GM12878 (cell line): ENCODE data around the gene ADAMTS13.

Experiments
- BCL11A ChIP-seq: IDR thresholded peaks from 2 replicates; pipeline ENCODE4 v1.6.1; 2011; ENCODE audit warnings: low read depth, low read length
- GABPA ChIP-seq: IDR thresholded peaks from 2 replicates; pipeline ENCODE4 v1.6.1; 2014; ENCODE audit warnings: antibody characterized with exemption, low read depth, mild to moderate bottlenecking, inconsistent platforms
- HCFC1 ChIP-seq: fragments of 150-350 bp; IDR thresholded peaks from 2 replicates; pipeline ENCODE4 v1.6.1; 2014; ENCODE audit warnings: low read length
- NFIC ChIP-seq: IDR thresholded peaks from 2 replicates; pipeline ENCODE4 v1.6.1; 2012; ENCODE audit warnings: low read depth, mild to moderate bottlenecking, inconsistent platforms, low read length, moderate library complexity
- RCOR1 ChIP-seq: conservative IDR thresholded peaks from 2 replicates; pipeline ENCODE4 v1.6.1; 2012; ENCODE audit warnings: low read depth, low read length, improper control_type of control experiment
- TF ChIP-seq, protein P1 (sequence below), 3 experiments: IDR thresholded peaks in 2 of 3; conservative IDR thresholded peaks in 1 of 3; 2 replicates each; pipeline ENCODE4 v1.5.1; 2011; ENCODE audit warnings: low read depth in 3 of 3, low read length in 3 of 3, mild to moderate bottlenecking in 3 of 3, control low read depth in 2 of 3, moderate library complexity in 2 of 3, inconsistent platforms in 1 of 3, mixed read lengths in 1 of 3; ENCODE audit not compliant: control insufficient read depth in 2 of 3, insufficient read depth in 1 of 3; ENCODE audit errors: extremely low read depth in 1 of 3
- TF ChIP-seq, protein P2 (sequence below): IDR thresholded peaks from 2 replicates; pipeline ENCODE4 v1.6.1; 2012; ENCODE audit warnings: mild to moderate bottlenecking, low read depth, low read length
- TF ChIP-seq, protein P3 (sequence below): IDR thresholded peaks from 2 replicates; pipeline ENCODE4 v1.6.1; 2012; ENCODE audit warnings: low read depth, low read length, improper control_type of control experiment

DNA sequence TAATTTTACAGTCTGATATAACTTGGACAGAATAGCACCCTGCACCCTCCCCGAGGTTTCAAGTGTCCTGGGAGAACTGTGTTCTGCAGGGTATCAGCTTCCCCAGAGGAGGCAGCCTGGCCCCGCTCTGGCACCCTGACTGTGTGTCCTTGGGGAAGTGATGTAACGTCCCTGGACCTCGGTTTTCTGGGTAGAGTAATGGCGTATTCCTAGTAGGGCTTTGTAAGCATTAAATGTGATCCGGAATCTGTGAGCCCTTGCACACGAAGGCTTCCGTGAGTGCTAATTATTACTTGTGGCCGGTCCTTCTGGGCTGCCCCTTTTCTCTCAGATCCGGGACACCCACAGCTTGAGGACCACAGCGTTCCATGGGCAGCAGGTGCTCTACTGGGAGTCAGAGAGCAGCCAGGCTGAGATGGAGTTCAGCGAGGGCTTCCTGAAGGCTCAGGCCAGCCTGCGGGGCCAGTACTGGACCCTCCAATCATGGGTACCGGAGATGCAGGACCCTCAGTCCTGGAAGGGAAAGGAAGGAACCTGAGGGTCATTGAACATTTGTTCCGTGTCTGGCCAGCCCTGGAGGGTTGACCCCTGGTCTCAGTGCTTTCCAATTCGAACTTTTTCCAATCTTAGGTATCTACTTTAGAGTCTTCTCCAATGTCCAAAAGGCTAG is 36.6 kb downstream of the ADAMTS13 start:
- TF ChIP-seq GABPA (no peak), BCL11A (no peak), HCFC1 (no peak), NFIC (no peak), RCOR1 (no peak)
- TF ChIP-seq, protein P1, sequence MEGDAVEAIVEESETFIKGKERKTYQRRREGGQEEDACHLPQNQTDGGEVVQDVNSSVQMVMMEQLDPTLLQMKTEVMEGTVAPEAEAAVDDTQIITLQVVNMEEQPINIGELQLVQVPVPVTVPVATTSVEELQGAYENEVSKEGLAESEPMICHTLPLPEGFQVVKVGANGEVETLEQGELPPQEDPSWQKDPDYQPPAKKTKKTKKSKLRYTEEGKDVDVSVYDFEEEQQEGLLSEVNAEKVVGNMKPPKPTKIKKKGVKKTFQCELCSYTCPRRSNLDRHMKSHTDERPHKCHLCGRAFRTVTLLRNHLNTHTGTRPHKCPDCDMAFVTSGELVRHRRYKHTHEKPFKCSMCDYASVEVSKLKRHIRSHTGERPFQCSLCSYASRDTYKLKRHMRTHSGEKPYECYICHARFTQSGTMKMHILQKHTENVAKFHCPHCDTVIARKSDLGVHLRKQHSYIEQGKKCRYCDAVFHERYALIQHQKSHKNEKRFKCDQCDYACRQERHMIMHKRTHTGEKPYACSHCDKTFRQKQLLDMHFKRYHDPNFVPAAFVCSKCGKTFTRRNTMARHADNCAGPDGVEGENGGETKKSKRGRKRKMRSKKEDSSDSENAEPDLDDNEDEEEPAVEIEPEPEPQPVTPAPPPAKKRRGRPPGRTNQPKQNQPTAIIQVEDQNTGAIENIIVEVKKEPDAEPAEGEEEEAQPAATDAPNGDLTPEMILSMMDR (IDR thresholded peaks at IDR 0.05 in 2 of 3, conservative IDR thresholded peaks at IDR 0.05 in 1 of 3; ENCODE audit: control insufficient read depth in 2 of 3, extremely low read depth in 1 of 3, insufficient read depth in 1 of 3, low read depth in 3 of 3, low read length in 3 of 3): no peak
- TF ChIP-seq, protein P2, sequence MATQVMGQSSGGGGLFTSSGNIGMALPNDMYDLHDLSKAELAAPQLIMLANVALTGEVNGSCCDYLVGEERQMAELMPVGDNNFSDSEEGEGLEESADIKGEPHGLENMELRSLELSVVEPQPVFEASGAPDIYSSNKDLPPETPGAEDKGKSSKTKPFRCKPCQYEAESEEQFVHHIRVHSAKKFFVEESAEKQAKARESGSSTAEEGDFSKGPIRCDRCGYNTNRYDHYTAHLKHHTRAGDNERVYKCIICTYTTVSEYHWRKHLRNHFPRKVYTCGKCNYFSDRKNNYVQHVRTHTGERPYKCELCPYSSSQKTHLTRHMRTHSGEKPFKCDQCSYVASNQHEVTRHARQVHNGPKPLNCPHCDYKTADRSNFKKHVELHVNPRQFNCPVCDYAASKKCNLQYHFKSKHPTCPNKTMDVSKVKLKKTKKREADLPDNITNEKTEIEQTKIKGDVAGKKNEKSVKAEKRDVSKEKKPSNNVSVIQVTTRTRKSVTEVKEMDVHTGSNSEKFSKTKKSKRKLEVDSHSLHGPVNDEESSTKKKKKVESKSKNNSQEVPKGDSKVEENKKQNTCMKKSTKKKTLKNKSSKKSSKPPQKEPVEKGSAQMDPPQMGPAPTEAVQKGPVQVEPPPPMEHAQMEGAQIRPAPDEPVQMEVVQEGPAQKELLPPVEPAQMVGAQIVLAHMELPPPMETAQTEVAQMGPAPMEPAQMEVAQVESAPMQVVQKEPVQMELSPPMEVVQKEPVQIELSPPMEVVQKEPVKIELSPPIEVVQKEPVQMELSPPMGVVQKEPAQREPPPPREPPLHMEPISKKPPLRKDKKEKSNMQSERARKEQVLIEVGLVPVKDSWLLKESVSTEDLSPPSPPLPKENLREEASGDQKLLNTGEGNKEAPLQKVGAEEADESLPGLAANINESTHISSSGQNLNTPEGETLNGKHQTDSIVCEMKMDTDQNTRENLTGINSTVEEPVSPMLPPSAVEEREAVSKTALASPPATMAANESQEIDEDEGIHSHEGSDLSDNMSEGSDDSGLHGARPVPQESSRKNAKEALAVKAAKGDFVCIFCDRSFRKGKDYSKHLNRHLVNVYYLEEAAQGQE: no peak
- TF ChIP-seq, protein P3, sequence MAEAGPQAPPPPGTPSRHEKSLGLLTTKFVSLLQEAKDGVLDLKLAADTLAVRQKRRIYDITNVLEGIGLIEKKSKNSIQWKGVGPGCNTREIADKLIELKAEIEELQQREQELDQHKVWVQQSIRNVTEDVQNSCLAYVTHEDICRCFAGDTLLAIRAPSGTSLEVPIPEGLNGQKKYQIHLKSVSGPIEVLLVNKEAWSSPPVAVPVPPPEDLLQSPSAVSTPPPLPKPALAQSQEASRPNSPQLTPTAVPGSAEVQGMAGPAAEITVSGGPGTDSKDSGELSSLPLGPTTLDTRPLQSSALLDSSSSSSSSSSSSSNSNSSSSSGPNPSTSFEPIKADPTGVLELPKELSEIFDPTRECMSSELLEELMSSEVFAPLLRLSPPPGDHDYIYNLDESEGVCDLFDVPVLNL: no peak
